SK-N-SH (cell line): ENCODE data around the gene NUP188. TPM values are rescaled to one million over a fixed set of nuclear protein-coding genes. Genes with fewer than 3 reads are reported as not detected.

ENCODE experiments used
- CTCF ChIA-PET: fragments of 300-600, 350-600 bp; formaldehyde crosslinking; extraction: SDS; loops from one replicate; lab custom pipeline; 2021; lab: Yijun Ruan, JAX
- POLR2A ChIA-PET: fragments of 350-600 bp; sonication (Branson Sonifier 250); formaldehyde crosslinking; extraction: SDS; loops from one replicate; lab custom pipeline; 2020; ENCODE audit warnings: antibody characterized with exemption, inconsistent platforms; lab: Yijun Ruan, JAX
- DNase-seq: peaks from one replicate; pipeline ENCODE4 v3.0.0; 2012
- H2AFZ ChIP-seq: fragments of 200-600 bp; sonication (generic); 2 replicates; pipeline ENCODE4 v1.8.1; 2016; ENCODE audit warnings: antibody characterized with exemption, mild to moderate bottlenecking, low read depth
- H3F3A ChIP-seq: fragments of 200-600 bp; sonication (generic); replicated peaks from 2 replicates; pipeline ENCODE3; 2016; ENCODE audit warnings: antibody characterized with exemption, mild to moderate bottlenecking; ENCODE audit not compliant: insufficient read depth
- H3K27ac ChIP-seq, 2 experiments: fragments of 200-500 bp in 1 of 2; fragments of 200-600 bp in 1 of 2; sonication (Bioruptor generic) in 1 of 2; sonication (generic), shearing (Covaris generic) in 1 of 2; 2 replicates each; pipeline versions ENCODE4 v1.5.1 to v1.6.1; 2014 to 2016; ENCODE audit warnings: low read depth in 2 of 2, inconsistent platforms in 1 of 2, low read length in 1 of 2, mild to moderate bottlenecking in 1 of 2, mixed read lengths in 1 of 2
- H3K27me3 ChIP-seq: fragments of 200-600 bp; sonication (generic), shearing (Covaris generic); 2 replicates; pipeline ENCODE4 v1.6.1; 2016; ENCODE audit warnings: mixed run types; ENCODE audit not compliant: insufficient read depth
- H3K36me3 ChIP-seq, 2 experiments: fragments of 200-500 bp in 1 of 2; fragments of 200-600 bp in 1 of 2; sonication (Bioruptor generic) in 1 of 2; sonication (generic) in 1 of 2; replicated peaks in 1 of 2; 2 replicates each; pipeline versions ENCODE3 to v1.5.1; 2014 to 2016; ENCODE audit warnings: low read length in 1 of 2, mild to moderate bottlenecking in 1 of 2; ENCODE audit not compliant: insufficient read depth in 2 of 2, control insufficient read depth in 1 of 2
- H3K4me1 ChIP-seq, 2 experiments: fragments of 200-500 bp in 1 of 2; fragments of 200-600 bp in 1 of 2; sonication (Bioruptor generic) in 1 of 2; sonication (generic), shearing (Covaris generic) in 1 of 2; 2 replicates each; pipeline versions ENCODE4 v1.5.1 to v1.6.1; 2014 to 2016; ENCODE audit warnings: low read depth in 1 of 2, low read length in 1 of 2, mixed run types in 1 of 2; ENCODE audit not compliant: insufficient read depth in 2 of 2, control insufficient read depth in 1 of 2
- H3K4me2 ChIP-seq: fragments of 200-600 bp; sonication (generic), shearing (Covaris generic); 2 replicates; pipeline ENCODE4 v1.6.1; 2017; ENCODE audit warnings: mixed run types
- H3K4me3 ChIP-seq, 2 experiments: fragments of 200-500 bp in 1 of 2; fragments of 200-600 bp in 1 of 2; sonication (Bioruptor generic) in 1 of 2; sonication (generic), shearing (Covaris generic) in 1 of 2; 2 replicates each; pipeline versions ENCODE4 v1.5.1 to v1.8.1; 2014 to 2016; ENCODE audit warnings: low read depth in 2 of 2, inconsistent platforms in 1 of 2, low read length in 1 of 2, mild to moderate bottlenecking in 1 of 2, mixed read lengths in 1 of 2, moderate library complexity in 1 of 2
- H3K79me2 ChIP-seq: fragments of 200-600 bp; sonication (generic); 2 replicates; pipeline ENCODE4 v1.8.1; 2017; ENCODE audit warnings: mild to moderate bottlenecking; ENCODE audit not compliant: insufficient read depth
- H3K9ac ChIP-seq: fragments of 200-600 bp; sonication (generic); 2 replicates; pipeline ENCODE4 v1.6.1; 2017; ENCODE audit warnings: mixed run types
- H3K9me2 ChIP-seq: fragments of 200-600 bp; sonication (generic); 2 replicates; pipeline ENCODE4 v1.6.1; 2017; ENCODE audit warnings: mixed run types
- H3K9me3 ChIP-seq: fragments of 200-600 bp; sonication (generic); 2 replicates; pipeline ENCODE4 v1.6.1; 2017; ENCODE audit warnings: mixed run types, mild to moderate bottlenecking, moderate library complexity
- H4K20me1 ChIP-seq: fragments of 200-600 bp; sonication (generic); 2 replicates; pipeline ENCODE4 v1.6.1; 2017; ENCODE audit warnings: mild to moderate bottlenecking, mixed run types; ENCODE audit not compliant: insufficient read depth
- CHD2 ChIP-seq: fragments of 150-350 bp; IDR thresholded peaks from 2 replicates; pipeline ENCODE4 v1.6.1; 2018; ENCODE audit warnings: low read length; ENCODE audit not compliant: partially characterized antibody
- EP300 ChIP-seq, 2 experiments: IDR thresholded peaks; 2 replicates each; pipeline versions ENCODE4 v1.4.0 to v1.6.1; 2012; ENCODE audit warnings: borderline replicate concordance in 1 of 2, low read depth in 1 of 2, low read length in 1 of 2
- EZH2phosphoT487 ChIP-seq: fragments of 200-600 bp; sonication (generic); IDR thresholded peaks from 2 replicates; pipeline ENCODE4 v1.6.1; 2017; ENCODE audit warnings: low read depth, mixed run types, mild to moderate bottlenecking, antibody characterized with exemption, moderate library complexity, borderline replicate concordance
- FOXJ3 ChIP-seq: sonication (generic); formaldehyde crosslinking; IDR thresholded peaks from 2 replicates; pipeline ENCODE4 v1.5.1; 2020; ENCODE audit warnings: mild to moderate bottlenecking, missing genetic modification reagents
- JUND ChIP-seq: IDR thresholded peaks from 2 replicates; pipeline ENCODE4 v1.4.0; 2012
- MAX ChIP-seq: IDR thresholded peaks from 2 replicates; pipeline ENCODE4 v1.4.0; 2012; ENCODE audit warnings: low read depth
- MEF2A ChIP-seq: IDR thresholded peaks from 2 replicates; pipeline ENCODE4 v1.4.0; 2012; ENCODE audit warnings: low read depth, borderline replicate concordance
- MXI1 ChIP-seq: IDR thresholded peaks from 2 replicates; pipeline ENCODE4 v1.6.1; 2012; ENCODE audit warnings: mild to moderate bottlenecking, low read depth, low read length, improper control_type of control experiment
- NRF1 ChIP-seq: IDR thresholded peaks from 2 replicates; pipeline ENCODE4 v1.6.1; 2012; ENCODE audit warnings: low read depth, mild to moderate bottlenecking, low read length
- PBX3 ChIP-seq: IDR thresholded peaks from 2 replicates; pipeline ENCODE4; 2012
- POLR2AphosphoS5 ChIP-seq: IDR thresholded peaks from 2 replicates; pipeline ENCODE4 v1.6.1; 2012; ENCODE audit warnings: low read depth, low read length
- SIN3A ChIP-seq: IDR thresholded peaks from 2 replicates; pipeline ENCODE4 v1.6.1; 2012; ENCODE audit warnings: low read depth, mild to moderate bottlenecking, low read length, moderate library complexity, borderline replicate concordance
- SMC3 ChIP-seq: IDR thresholded peaks from 2 replicates; pipeline ENCODE4 v1.6.1; 2012; ENCODE audit warnings: low read depth, low read length, improper control_type of control experiment
- TCF12 ChIP-seq: IDR thresholded peaks from 2 replicates; pipeline ENCODE4 v1.4.0; 2012
- TEAD4 ChIP-seq: IDR thresholded peaks from 2 replicates; pipeline ENCODE4 v1.4.0; 2012; ENCODE audit warnings: mild to moderate bottlenecking, borderline replicate concordance; ENCODE audit not compliant: insufficient read depth
- USF1 ChIP-seq: IDR thresholded peaks from 2 replicates; pipeline ENCODE4 v1.4.0; 2012; ENCODE audit warnings: low read depth, borderline replicate concordance
- YY1 ChIP-seq: IDR thresholded peaks from 2 replicates; pipeline ENCODE4 v1.4.0; 2012; ENCODE audit warnings: low read depth, mild to moderate bottlenecking
- ZBTB33 ChIP-seq: IDR thresholded peaks from 2 replicates; pipeline ENCODE4 v1.4.0; 2012; ENCODE audit warnings: low read depth, borderline replicate concordance
- WGBS: methylation state at CpG from one replicate; pipeline ENCODE4 v1.1.6; 2017; ENCODE audit warnings: low lambda C conversion rate; 5-methylcytosine and 5-hydroxymethylcytosine counted together
- polyA plus RNA-seq, 3 experiments: library from polyadenylated mRNA; depleted of rRNA; stranded (reverse); fragments of >200 nt; gene quantifications; 2 replicates each; pipeline ENCODE4 v1.2.3, GENCODE V29; 2012
- TF ChIP-seq, protein P1 (sequence below): IDR thresholded peaks from 2 replicates; pipeline ENCODE4 v1.6.1; 2012; ENCODE audit warnings: mild to moderate bottlenecking, low read depth, low read length, moderate library complexity
- TF ChIP-seq, protein P2 (sequence below): fragments of 200-600 bp; sonication (generic); IDR thresholded peaks from 2 replicates; pipeline ENCODE4 v1.6.1; 2017; ENCODE audit warnings: antibody characterized with exemption, mild to moderate bottlenecking, moderate library complexity

NUP188 gene
- polyA plus RNA-seq, 1 of the 3 experiments (the other 2 are of a cell fraction), result 49.5 TPM

- ChIA-PET CTCF (no interaction called here), POLR2A (no interaction called here)
- Histone ChIP-seq H3K9me3 (no peaks in the 10 kb centered on the region), H4K20me1 (no peaks in the 10 kb centered on the region), H3K79me2 (no peaks in the 10 kb centered on the region), H3F3A (peaks cover 16% of the 10 kb centered on the region), H2AFZ (no peak overlapping the region), H3K36me3 (peaks cover 62 to 71% of the 10 kb centered on the region in 2 experiments), H3K27ac (no peak overlapping the region), H3K27me3 (no peaks in the 10 kb centered on the region), H3K9me2 (no peaks in the 10 kb centered on the region), H3K4me1 (peaks cover 0 to 5% of the 10 kb centered on the region in 2 experiments; a peak in 1 of 4 replicates), H3K9ac (no peak overlapping the region), H3K4me2 (no peak overlapping the region), H3K4me3 (no peak overlapping the region)
- no peak for TF ChIP-seq ZBTB33
- TF ChIP-seq JUND, result no peak
- no peak for TF ChIP-seq USF1
- TF ChIP-seq CHD2, result no peak
- TF ChIP-seq, protein P1, sequence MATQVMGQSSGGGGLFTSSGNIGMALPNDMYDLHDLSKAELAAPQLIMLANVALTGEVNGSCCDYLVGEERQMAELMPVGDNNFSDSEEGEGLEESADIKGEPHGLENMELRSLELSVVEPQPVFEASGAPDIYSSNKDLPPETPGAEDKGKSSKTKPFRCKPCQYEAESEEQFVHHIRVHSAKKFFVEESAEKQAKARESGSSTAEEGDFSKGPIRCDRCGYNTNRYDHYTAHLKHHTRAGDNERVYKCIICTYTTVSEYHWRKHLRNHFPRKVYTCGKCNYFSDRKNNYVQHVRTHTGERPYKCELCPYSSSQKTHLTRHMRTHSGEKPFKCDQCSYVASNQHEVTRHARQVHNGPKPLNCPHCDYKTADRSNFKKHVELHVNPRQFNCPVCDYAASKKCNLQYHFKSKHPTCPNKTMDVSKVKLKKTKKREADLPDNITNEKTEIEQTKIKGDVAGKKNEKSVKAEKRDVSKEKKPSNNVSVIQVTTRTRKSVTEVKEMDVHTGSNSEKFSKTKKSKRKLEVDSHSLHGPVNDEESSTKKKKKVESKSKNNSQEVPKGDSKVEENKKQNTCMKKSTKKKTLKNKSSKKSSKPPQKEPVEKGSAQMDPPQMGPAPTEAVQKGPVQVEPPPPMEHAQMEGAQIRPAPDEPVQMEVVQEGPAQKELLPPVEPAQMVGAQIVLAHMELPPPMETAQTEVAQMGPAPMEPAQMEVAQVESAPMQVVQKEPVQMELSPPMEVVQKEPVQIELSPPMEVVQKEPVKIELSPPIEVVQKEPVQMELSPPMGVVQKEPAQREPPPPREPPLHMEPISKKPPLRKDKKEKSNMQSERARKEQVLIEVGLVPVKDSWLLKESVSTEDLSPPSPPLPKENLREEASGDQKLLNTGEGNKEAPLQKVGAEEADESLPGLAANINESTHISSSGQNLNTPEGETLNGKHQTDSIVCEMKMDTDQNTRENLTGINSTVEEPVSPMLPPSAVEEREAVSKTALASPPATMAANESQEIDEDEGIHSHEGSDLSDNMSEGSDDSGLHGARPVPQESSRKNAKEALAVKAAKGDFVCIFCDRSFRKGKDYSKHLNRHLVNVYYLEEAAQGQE, result no peak
- TF ChIP-seq MXI1, result no peak
- no peak for TF ChIP-seq TEAD4
- no peak for TF ChIP-seq EZH2phosphoT487
- no peak for TF ChIP-seq SMC3
- no peak for TF ChIP-seq MAX
- no peak for TF ChIP-seq SIN3A
- no peak for TF ChIP-seq FOXJ3 (CRISPR knock-in tag)
- no peak for TF ChIP-seq MEF2A
- no peak for TF ChIP-seq TCF12
- TF ChIP-seq PBX3, result no peak
- TF ChIP-seq, protein P2, sequence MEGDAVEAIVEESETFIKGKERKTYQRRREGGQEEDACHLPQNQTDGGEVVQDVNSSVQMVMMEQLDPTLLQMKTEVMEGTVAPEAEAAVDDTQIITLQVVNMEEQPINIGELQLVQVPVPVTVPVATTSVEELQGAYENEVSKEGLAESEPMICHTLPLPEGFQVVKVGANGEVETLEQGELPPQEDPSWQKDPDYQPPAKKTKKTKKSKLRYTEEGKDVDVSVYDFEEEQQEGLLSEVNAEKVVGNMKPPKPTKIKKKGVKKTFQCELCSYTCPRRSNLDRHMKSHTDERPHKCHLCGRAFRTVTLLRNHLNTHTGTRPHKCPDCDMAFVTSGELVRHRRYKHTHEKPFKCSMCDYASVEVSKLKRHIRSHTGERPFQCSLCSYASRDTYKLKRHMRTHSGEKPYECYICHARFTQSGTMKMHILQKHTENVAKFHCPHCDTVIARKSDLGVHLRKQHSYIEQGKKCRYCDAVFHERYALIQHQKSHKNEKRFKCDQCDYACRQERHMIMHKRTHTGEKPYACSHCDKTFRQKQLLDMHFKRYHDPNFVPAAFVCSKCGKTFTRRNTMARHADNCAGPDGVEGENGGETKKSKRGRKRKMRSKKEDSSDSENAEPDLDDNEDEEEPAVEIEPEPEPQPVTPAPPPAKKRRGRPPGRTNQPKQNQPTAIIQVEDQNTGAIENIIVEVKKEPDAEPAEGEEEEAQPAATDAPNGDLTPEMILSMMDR, result no peak
- no peak for TF ChIP-seq NRF1
- no peak for TF ChIP-seq YY1
- TF ChIP-seq EP300 (IDR thresholded peaks at IDR 0.05; ENCODE audit: borderline replicate concordance in 1 of 2, low read depth in 1 of 2, low read length in 1 of 2), result no peak
- TF ChIP-seq POLR2AphosphoS5, result no peak
- DNase-seq, result no peak
- WGBS, result 96% methylated on average over 8 of the region's 8 CpGs
These were observed 36.0 kb downstream of the NUP188 start for GRCh38 chr9:128983536-128983935.
